ENCODE measurements around the gene ZNF793. TPM values are rescaled to one million over a fixed set of nuclear protein-coding genes. Genes with fewer than 3 reads are reported as not detected.
A peak's percentile ranks its signal among the peaks of the same experiment; 100 is the strongest.

Gene ZNF793
- 1.8 and 3.6 TPM in 2 replicates for total RNA-seq

DNA sequence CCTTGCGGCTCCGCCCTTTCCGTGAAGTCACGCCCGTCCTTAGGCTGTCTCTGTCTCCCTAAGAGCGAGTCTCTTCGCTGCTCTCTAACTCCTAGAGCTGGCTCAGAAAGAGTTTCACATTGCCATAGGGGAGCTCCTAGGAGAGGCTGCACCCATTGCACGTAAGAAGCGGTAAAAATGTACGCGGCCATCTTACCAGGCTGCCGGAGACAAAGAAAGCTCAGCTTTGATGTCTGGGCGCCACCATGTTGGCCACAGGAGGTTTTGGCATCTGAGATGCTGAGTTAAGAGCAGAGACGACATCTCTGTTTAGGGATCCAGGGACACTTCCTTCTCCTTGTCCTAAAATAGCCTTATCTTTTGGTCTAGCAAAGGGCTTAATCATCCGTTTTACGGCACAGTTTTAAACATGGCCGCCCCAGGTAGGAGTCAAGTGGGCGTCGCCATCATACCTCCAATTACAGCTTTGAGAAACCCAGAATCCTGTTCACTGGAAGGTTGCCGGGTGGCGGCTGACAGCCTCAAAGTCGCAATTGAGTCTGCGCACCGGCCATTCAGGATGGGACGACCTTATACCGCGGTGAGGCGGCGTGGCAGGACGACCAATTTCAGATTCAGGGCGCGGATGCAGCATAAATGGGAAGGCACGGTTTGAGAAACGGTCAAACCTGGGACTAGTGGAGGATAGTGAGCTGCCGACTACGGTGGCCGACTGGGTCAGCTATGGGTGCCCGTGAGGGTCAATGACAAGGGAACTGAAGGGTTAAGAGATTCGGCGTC is at the start of gene ZNF793:
ZNF793 (plus strand) TSS at position 553 of the 780 bp plus-strand sequence. CDS start 16,501 bp downstream, outside the sequence.
- no peak for TF ChIP-seq CTCF (IDR thresholded peaks at IDR 0.05; ENCODE audit: insufficient read depth, low read length, severe bottlenecking)
- peak; percentile 86 for FAIRE-seq
- Histone ChIP-seq H3K4me3 (ENCODE audit: low read depth, low read length) (peak within 1 kb of the TSS; percentile 67), H3K27me3 (ENCODE audit: control insufficient read depth, insufficient read depth, low read length) (no peaks in the 10 kb centered on the region), H3K36me3 (ENCODE audit: control insufficient read depth, insufficient read depth, low read length) (no peaks in the 10 kb centered on the region)
- peak; percentile 82 for DNase-seq (ENCODE audit: low read depth)

DNA sequence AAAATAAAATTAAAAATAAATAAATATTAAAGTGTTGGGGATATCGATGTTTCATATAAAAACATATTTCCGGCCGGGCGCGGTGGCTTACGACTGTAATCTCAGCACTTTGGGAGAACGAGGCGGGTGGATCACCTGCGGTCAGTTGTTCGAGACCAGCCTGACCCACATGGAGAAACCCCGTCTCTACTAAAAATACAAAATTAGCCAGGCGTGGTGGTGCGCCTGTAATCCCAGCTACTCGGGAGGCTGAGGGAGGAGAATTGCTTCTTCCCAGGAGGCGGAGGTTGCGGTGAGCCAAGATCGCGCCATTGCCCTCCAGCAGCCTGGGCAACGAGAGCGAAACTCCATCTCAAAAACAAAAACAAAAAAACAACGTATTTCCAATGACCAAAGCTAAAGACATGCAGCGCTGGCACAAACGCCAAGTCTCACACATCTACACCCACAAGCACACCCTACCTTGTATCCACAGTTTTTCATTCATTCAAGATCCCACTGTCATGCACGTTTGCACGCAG is 40.4 kb upstream of the ZNF793 start:
- FAIRE-seq, result no peak
- Histone ChIP-seq H3K4me3 (ENCODE audit: low read depth, low read length) (peak overlapping the region; percentile 74), H3K27me3 (ENCODE audit: control insufficient read depth, insufficient read depth, low read length) (no peaks in the 10 kb centered on the region), H3K36me3 (ENCODE audit: control insufficient read depth, insufficient read depth, low read length) (peaks cover 3% of the 10 kb centered on the region)
- no peak for TF ChIP-seq CTCF (IDR thresholded peaks at IDR 0.05; ENCODE audit: insufficient read depth, low read length, severe bottlenecking)
- DNase-seq (ENCODE audit: low read depth), result no peak

DNA sequence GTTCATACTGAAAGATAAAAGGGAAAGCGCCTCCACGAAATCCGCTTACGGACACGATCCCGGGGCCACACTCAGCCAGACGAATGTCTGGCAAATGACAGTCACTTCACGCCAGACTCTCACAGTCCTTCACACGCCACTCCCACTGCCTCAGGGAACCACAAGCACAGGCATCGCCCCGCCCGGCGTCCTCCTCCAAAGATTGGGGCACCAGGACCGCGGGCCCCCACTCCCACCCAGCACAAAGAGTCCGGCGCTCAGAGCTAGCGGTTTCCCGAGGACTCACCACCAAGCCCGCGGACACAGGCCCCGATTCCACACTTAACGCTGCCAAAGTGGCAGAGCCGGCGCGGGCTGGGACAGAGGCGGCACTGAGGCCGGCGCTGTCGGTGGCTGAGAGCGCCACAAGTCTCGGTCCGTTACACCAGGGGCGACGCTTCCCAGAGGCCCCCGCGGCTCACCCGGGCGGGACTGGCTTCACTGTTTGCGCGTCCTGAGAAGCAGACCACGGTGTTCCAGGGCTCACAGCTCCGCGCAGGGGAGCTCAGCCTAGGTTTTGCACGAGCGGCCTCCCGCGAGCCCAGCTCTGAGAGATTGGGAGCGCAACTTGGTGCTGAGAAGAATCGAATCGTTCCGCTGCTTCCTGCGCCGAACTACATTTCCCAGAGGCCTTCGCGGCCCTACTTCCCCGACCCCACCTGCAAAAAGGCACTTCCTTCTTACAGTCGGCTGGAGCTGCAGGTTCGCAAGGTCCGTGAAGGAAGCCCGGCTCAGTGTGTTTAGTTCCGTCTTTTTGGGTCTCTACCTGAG is 39.7 kb upstream of the ZNF793 start, which contains the start of gene ZNF569:
ZNF569 (minus strand) TSS at position 647 of the 810 bp plus-strand sequence. CDS start 22,523 bp downstream, outside the sequence.
- peak; percentile 86 for DNase-seq (ENCODE audit: low read depth)
- H3K27me3 ChIP-seq (ENCODE audit: control insufficient read depth, insufficient read depth, low read length), result no peaks in the 10 kb centered on the region
- peaks cover 3% of the 10 kb centered on the region for H3K36me3 ChIP-seq (ENCODE audit: control insufficient read depth, insufficient read depth, low read length)
- peak; percentile 93 for FAIRE-seq
- TF ChIP-seq CTCF (IDR thresholded peaks at IDR 0.05; ENCODE audit: insufficient read depth, low read length, severe bottlenecking), result no peak
- peak within 1 kb of the TSS; percentile 74 for H3K4me3 ChIP-seq (ENCODE audit: low read depth, low read length)

DNA sequence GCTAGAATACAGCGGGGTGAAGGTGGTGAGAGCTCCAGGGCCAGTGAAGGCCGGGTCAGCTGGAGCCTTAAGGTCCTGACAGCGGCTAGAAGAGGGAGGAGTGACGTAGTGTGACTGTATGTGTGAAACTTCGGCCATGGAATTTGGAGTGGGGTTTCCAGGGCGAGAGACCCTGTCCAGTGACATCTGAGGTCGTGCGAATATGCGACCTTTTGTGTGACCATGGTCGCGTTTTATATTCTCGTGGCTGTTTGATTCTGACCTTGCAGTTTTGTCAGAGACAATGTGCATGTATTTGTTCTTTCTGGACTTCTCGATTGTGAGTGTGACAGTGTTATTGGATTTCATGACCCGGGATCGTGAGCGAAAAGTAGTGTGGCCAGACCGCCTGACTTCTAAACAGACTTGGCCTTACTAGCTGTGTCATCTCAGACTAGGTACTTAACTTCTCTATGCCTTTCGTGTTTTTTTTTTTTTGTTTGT is 39.1 kb upstream of the ZNF793 start:
- DNase-seq (ENCODE audit: low read depth), result peak; percentile 2
- no peak for TF ChIP-seq CTCF (IDR thresholded peaks at IDR 0.05; ENCODE audit: insufficient read depth, low read length, severe bottlenecking)
- no peaks in the 10 kb centered on the region for H3K27me3 ChIP-seq (ENCODE audit: control insufficient read depth, insufficient read depth, low read length)
- FAIRE-seq, result peak; percentile 7
- H3K36me3 ChIP-seq (ENCODE audit: control insufficient read depth, insufficient read depth, low read length), result peaks cover 3% of the 10 kb centered on the region
- H3K4me3 ChIP-seq (ENCODE audit: low read depth, low read length), result peak overlapping the region; percentile 74

DNA sequence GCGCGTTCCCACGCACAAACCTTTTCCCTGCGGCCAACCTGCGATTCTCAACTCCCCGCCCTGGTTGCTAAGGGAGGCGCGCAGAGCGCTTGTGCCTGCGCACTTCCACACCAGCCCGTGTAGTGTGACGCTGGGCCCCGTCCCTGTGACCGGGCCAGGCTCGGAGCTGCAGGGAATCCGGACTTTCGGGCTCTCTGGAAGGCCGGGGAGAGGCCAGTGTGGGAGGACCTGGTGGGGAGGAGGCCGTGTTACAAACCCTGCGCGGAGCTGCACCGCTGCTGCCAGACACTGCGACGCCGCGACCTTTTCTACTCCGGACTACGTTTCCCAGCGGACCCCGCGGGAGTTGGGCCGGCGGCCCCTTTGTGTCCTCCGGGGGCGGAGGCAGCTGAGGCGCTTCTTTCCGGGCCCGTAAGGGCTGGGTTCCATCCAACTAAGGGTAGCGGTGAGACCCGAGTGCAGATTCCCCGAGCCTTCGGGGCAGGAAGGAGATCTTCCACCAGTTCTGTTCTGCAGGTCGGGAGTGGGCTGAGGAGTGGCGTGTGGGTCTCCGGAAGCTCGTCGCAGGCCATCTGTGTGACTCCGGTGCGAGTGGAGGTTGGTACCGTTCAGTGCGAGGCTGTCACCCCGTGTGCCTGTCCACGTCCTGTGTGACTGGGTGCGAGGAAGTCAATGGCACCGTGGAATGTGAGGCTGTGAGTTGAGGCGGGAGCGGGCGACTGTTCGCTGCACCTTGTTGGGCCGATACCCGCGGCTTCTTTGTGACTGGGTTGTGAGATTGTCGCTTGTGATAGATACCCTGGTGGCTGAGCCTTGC is 37.6 kb upstream of the ZNF793 start, which contains the start of gene ZNF570:
ZNF570 (plus strand) TSS at position 396 of the 817 bp plus-strand sequence. CDS start 999 bp downstream, outside the sequence.
- peak; percentile 67 for DNase-seq (ENCODE audit: low read depth)
- peak; percentile 47 for FAIRE-seq
- H3K36me3 ChIP-seq (ENCODE audit: control insufficient read depth, insufficient read depth, low read length), result peaks cover 3% of the 10 kb centered on the region
- no peaks in the 10 kb centered on the region for H3K27me3 ChIP-seq (ENCODE audit: control insufficient read depth, insufficient read depth, low read length)
- peak within 1 kb of the TSS; percentile 77 for H3K4me3 ChIP-seq (ENCODE audit: low read depth, low read length)
- no peak for TF ChIP-seq CTCF (IDR thresholded peaks at IDR 0.05; ENCODE audit: insufficient read depth, low read length, severe bottlenecking)
